DOHH2 (cell line): ENCODE measurements around the gene TLE1.

Experiments
- H3F3A ChIP-seq: fragments of 200-600 bp; sonication (generic), shearing (Covaris generic); 2 replicates; pipeline ENCODE4 v1.6.0; 2016; ENCODE audit warnings: antibody characterized with exemption, mild to moderate bottlenecking; ENCODE audit not compliant: control insufficient read depth, insufficient read depth
- H3K27ac ChIP-seq: fragments of 200-600 bp; sonication (generic); 2 replicates; pipeline ENCODE4 v1.5.1; 2014; ENCODE audit warnings: low read depth, mild to moderate bottlenecking, low read length, moderate library complexity
- H3K27me3 ChIP-seq: fragments of 200-600 bp; sonication (generic); 2 replicates; pipeline ENCODE4 v1.6.1; 2014; ENCODE audit warnings: mild to moderate bottlenecking, low read length, mixed read lengths; ENCODE audit not compliant: control insufficient read depth
- H3K36me3 ChIP-seq: fragments of 200-600 bp; sonication (generic); 2 replicates; pipeline ENCODE4 v1.6.1; 2014; ENCODE audit warnings: mild to moderate bottlenecking, low read length, moderate library complexity, mixed read lengths; ENCODE audit not compliant: control insufficient read depth
- H3K4me1 ChIP-seq: fragments of 200-600 bp; sonication (generic); 2 replicates; pipeline ENCODE4 v1.6.1; 2014; ENCODE audit warnings: mild to moderate bottlenecking, low read length, mixed read lengths; ENCODE audit not compliant: control insufficient read depth
- H3K4me2 ChIP-seq: fragments of 200-600 bp; sonication (generic); 2 replicates; pipeline ENCODE4 v1.6.0; 2014; ENCODE audit warnings: mild to moderate bottlenecking, low read length, moderate library complexity
- H3K4me3 ChIP-seq: fragments of 200-600 bp; sonication (generic); 2 replicates; pipeline ENCODE4 v1.5.1; 2014; ENCODE audit warnings: mild to moderate bottlenecking, low read length, mixed read lengths
- H3K79me2 ChIP-seq: fragments of 200-600 bp; sonication (generic); 2 replicates; pipeline ENCODE4 v1.6.1; 2014; ENCODE audit warnings: mild to moderate bottlenecking, low read length, mixed read lengths; ENCODE audit not compliant: control insufficient read depth
- H3K9me2 ChIP-seq: fragments of 200-600 bp; sonication (generic); replicated peaks from 2 replicates; pipeline ENCODE4 v1.6.1; 2014; ENCODE audit warnings: mild to moderate bottlenecking, low read length, mixed read lengths; ENCODE audit not compliant: control insufficient read depth
- H3K9me3 ChIP-seq: fragments of 200-600 bp; sonication (generic); 2 replicates; pipeline ENCODE4 v1.6.1; 2014; ENCODE audit warnings: antibody characterized with exemption, low read length, mixed read lengths; ENCODE audit not compliant: control insufficient read depth, insufficient read depth
- H4K20me1 ChIP-seq: fragments of 200-600 bp; sonication (generic); 2 replicates; pipeline ENCODE4 v1.6.0; 2014; ENCODE audit warnings: low read depth, mild to moderate bottlenecking, antibody characterized with exemption, low read length, moderate library complexity; ENCODE audit not compliant: control insufficient read depth, insufficient read depth
- EZH2phosphoT487 ChIP-seq: fragments of 200-600 bp; sonication (generic); IDR thresholded peaks from 2 replicates; pipeline ENCODE4 v1.6.1; 2017; ENCODE audit warnings: borderline replicate concordance, mild to moderate bottlenecking, antibody characterized with exemption, low read length, moderate library complexity, mixed read lengths
- TF ChIP-seq, protein P1 (sequence below): fragments of 200-600 bp; sonication (generic); IDR thresholded peaks from one replicate; pipeline ENCODE4 v1.5.1; 2014; ENCODE audit warnings: antibody characterized with exemption, mild to moderate bottlenecking, low read depth, low read length; ENCODE audit not compliant: poor library complexity, severe bottlenecking

Gene TLE1

DNA sequence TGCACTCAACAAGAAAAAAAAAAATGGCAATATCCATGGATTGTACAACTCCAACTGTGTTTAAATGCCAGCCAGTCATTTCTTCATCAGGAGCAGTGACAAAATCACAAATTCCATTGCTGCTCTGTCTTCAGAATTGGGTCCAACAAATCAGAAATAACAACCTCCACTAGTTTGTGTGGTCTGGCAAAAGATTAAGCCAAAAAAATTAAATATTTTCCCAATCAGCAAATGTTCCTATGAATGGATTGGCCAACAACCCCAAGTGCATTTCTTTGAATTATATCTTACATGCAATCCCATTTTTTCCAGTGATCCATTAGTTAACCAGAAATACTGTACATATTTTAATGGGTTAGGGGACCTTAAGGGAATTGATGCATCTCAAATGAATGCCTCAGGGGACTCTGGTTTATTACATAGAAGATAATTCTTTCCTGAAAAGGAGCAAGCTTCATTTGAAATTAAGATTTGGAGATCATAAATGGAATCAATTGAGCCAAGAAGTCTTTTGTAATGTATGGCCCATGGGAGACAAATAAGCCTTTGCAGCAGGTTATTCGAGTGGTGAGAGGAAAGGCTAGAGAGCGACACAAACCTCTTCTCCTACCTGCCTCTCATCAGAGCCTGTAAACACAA lies 131.8 kb downstream of the TLE1 start:
- H3K4me1 ChIP-seq: no peaks in the 10 kb centered on the region
- H3K4me2 ChIP-seq: no peak overlapping the region
- no peaks in the 10 kb centered on the region for H3K36me3 ChIP-seq
- H3K27me3 ChIP-seq: no peaks in the 10 kb centered on the region
- H3K9me3 ChIP-seq: no peaks in the 10 kb centered on the region; the same call in 1 of the 2 replicates
- H4K20me1 ChIP-seq: no peaks in the 10 kb centered on the region
- no peaks in the 10 kb centered on the region for H3K9me2 ChIP-seq
- no peaks in the 10 kb centered on the region for H3K79me2 ChIP-seq
- H3F3A ChIP-seq: no peaks in the 10 kb centered on the region
- no peak overlapping the region for H3K27ac ChIP-seq
- H3K4me3 ChIP-seq: no peak overlapping the region
- no peak for TF ChIP-seq EZH2phosphoT487
- TF ChIP-seq, protein P1, sequence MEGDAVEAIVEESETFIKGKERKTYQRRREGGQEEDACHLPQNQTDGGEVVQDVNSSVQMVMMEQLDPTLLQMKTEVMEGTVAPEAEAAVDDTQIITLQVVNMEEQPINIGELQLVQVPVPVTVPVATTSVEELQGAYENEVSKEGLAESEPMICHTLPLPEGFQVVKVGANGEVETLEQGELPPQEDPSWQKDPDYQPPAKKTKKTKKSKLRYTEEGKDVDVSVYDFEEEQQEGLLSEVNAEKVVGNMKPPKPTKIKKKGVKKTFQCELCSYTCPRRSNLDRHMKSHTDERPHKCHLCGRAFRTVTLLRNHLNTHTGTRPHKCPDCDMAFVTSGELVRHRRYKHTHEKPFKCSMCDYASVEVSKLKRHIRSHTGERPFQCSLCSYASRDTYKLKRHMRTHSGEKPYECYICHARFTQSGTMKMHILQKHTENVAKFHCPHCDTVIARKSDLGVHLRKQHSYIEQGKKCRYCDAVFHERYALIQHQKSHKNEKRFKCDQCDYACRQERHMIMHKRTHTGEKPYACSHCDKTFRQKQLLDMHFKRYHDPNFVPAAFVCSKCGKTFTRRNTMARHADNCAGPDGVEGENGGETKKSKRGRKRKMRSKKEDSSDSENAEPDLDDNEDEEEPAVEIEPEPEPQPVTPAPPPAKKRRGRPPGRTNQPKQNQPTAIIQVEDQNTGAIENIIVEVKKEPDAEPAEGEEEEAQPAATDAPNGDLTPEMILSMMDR: no peak

DNA sequence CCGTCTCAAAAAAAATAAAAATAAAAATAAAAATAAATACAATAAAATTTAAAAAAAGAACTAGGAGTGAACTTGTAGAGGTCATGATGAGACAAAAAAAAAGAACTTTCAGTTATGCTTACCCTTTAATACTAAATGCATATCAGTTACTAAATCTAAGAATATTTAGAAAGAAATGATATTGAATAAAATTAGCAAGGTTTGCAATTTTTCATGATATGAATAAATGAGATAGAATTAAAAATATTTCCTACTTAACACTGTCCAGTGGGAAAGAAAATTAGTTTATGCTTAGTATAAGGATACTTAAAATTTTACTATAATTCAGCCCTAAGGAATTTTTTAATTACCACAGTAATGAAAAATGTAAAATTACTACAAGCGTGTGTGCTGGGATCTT lies 132.4 kb downstream of the TLE1 start:
- Histone ChIP-seq H3K4me3 (no peak overlapping the region), H3K9me2 (no peaks in the 10 kb centered on the region), H3F3A (no peaks in the 10 kb centered on the region), H3K79me2 (no peaks in the 10 kb centered on the region), H3K27me3 (no peaks in the 10 kb centered on the region), H3K9me3 (no peaks in the 10 kb centered on the region; the same call in 1 of the 2 replicates), H4K20me1 (no peaks in the 10 kb centered on the region), H3K36me3 (no peaks in the 10 kb centered on the region), H3K4me2 (no peak overlapping the region), H3K4me1 (no peaks in the 10 kb centered on the region), H3K27ac (no peak overlapping the region)
- TF ChIP-seq, protein P1: no peak
- TF ChIP-seq EZH2phosphoT487: no peak

DNA sequence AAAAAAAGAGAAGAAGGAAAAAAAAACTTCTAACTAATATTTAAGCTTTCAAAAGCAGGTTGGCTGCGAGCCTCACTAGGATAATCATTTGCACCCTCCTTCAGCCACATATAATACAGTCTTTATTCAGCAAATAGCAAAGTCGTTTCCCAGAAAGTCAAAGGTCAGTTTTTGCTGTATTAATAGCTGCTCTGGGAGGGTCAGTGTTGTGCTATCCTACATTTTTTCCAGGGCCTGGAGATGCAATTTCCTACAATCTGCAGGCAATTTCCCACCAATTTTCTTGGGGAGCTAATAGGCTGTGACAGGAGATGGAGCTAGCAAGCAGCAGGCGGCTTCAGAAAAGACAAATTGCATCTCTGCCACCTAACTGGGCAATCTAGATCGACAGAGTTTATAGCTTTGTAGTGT lies 136.8 kb downstream of the TLE1 start:
- Histone ChIP-seq H3K4me3 (no peak overlapping the region), H3K4me1 (no peaks in the 10 kb centered on the region), H3K36me3 (no peaks in the 10 kb centered on the region), H3K79me2 (no peaks in the 10 kb centered on the region), H3F3A (no peaks in the 10 kb centered on the region), H3K4me2 (no peak overlapping the region), H3K9me3 (no peaks in the 10 kb centered on the region), H4K20me1 (no peaks in the 10 kb centered on the region), H3K27ac (no peak overlapping the region), H3K27me3 (no peaks in the 10 kb centered on the region), H3K9me2 (no peaks in the 10 kb centered on the region)
- no peak for TF ChIP-seq EZH2phosphoT487
- TF ChIP-seq, protein P1: no peak
